Coronary artery (tissue), 2 donors: ENCODE measurements around the gene CFAP97.
A peak's percentile ranks its signal among the peaks of the same experiment; 100 is the strongest.
"Not testable (repeated sequence)": the region's sequence is repeated elsewhere in the genome, so short reads cannot be mapped to it uniquely, and the experiment has no call there.

ENCODE experiments used
- DNase-seq: peaks from one replicate; pipeline ENCODE4 v3.0.0-alpha.2; 2017; ENCODE audit warnings: low spot score
- H3K27ac ChIP-seq, 2 donors: fragments of 200-600 bp; sonication (generic); one replicate each; pipeline ENCODE4 v1.5.1; 2016 to 2019
- H3K4me3 ChIP-seq: fragments of 200-600 bp; sonication (generic); 2 replicates; pipeline ENCODE4 v1.5.1; 2016; ENCODE audit warnings: mild to moderate bottlenecking, moderate library complexity
- CTCF ChIP-seq: fragments of 200-600 bp; sonication (generic); IDR thresholded peaks from one replicate; pipeline ENCODE4 v1.5.1; 2019; ENCODE audit warnings: antibody characterized with exemption

Gene CFAP97

GRCh38 chr4:185205697-185206342, 2.0 kb upstream of the CFAP97 start:
- TF ChIP-seq CTCF = no peak
- DNase-seq = no peak
- Histone ChIP-seq H3K27ac (no peak overlapping the region), H3K4me3 (no peak overlapping the region)

- H3K27ac ChIP-seq = peak overlapping the region; percentile 99
- not testable (repeated sequence) for DNase-seq, H3K4me3 ChIP-seq
Observed at GRCh38 chr4:185205073-185205472, 1.3 kb upstream of the CFAP97 start.

DNA sequence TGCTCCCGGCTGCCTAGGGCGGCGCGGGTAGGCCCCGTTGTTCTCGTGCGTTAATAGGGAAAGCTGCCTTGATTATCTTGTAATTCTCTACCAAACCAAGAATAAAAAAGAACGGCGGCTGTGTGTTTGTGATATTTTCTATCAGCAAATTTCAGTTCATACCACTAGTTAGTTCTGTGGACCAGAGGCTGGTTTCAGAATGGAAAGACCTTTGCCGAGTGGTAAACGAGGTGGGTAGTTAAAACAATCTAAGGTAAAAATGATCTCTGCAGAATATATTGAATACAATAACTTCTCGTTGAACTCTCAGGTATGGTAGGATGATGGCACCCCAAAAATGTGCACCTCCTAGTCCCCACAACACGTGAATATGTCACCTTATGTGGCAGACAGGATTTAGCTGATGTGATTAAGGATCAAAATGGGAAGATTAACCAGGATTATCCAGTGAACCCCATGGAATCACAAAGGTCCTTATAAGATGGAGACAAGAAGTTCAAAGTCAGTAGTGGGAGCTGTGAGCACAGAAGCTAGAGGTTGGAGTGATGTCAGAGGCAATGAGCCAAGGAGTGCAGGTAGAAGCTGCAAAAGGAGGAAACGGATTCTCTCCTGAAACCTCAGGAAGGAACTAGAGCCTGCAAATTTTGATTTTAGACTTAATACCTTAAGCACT, 574 bp upstream of the CFAP97 start:
- DNase-seq = no peak

GRCh38 chr4:185202984-185203485, 765 bp downstream of the CFAP97 start:
- no peak for DNase-seq
- TF ChIP-seq CTCF = no peak
- H3K4me3 ChIP-seq = peak overlapping the region; percentile 94
- peak overlapping the region; percentile 99 for H3K27ac ChIP-seq

More for the DNA sequence above, 574 bp upstream of the CFAP97 start:
- TF ChIP-seq CTCF = no peak
- Histone ChIP-seq H3K27ac (peak overlapping the region; percentile 99), H3K4me3 (peak overlapping the region; percentile 94)

DNA sequence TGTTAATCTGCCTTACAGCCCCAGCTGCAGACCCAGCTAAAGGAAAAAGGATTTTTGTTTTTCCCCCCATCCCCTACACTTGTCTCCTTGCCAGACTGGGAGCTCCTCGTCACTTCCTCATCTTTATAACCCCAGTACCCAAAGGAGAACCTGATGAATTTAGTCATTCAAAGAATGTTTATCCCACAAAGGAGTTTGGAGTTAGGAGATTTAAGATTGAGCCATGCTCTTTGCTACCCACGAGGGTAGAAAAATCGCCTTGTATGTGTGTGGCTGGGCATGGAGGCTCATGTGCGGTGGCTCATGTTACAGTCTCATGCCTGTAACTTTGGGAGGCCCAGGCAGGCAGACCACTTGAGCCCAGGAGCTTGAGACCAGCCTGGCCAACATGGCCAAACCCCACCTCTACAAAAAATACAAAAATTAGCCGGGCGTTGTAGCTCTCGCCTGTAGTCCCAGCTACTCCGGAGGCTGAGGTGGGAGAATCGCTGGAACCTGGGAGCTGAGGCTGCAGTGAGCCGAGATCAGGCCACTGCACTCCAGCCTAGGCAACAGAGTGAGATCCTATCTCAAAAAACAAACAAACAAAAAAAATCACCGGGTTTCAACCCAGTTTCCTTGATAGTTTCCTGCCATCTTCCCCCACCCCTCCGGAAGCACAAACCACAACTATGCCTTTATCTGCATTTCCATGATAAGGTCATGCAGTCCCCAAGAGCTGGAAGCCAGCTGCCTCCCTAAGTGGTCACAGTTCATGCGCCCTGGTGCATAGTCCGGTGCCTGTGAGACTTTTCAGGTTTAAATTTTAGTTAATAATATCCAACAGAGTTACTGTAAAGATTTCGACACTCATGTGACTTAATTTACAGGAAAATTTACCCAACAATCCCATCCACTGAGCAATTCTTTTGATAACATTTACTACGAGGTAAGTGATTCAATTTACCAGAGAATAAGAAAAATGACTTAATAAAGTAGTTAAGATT, 1.5 kb downstream of the CFAP97 start:
- no peak for DNase-seq
- Histone ChIP-seq H3K4me3 (peak overlapping the region; percentile 94), H3K27ac (peak overlapping the region; percentile 99)
- no peak for TF ChIP-seq CTCF

- H3K27ac ChIP-seq, H3K4me3 ChIP-seq, DNase-seq: not testable (repeated sequence)
Observed at GRCh38 chr4:185198189-185198588, 5.6 kb downstream of the CFAP97 start.

GRCh38 chr4:185196437-185196836, 7.4 kb downstream of the CFAP97 start:
- Histone ChIP-seq H3K27ac (no peak overlapping the region), H3K4me3 (no peak overlapping the region)
- no peak for DNase-seq
- no peak for TF ChIP-seq CTCF
